Suprapubic skin (tissue), 4 donors: Measurements from ENCODE around the gene ATG16L2.
"Not testable (repeated sequence)": the region's sequence is repeated elsewhere in the genome, so short reads cannot be mapped to it uniquely, and the experiment has no call there.

Source experiments
- CTCF ChIP-seq, 2 donors: fragments of 200-600 bp in 1 of 2; fragments of 450-650 bp in 1 of 2; sonication (generic) in 1 of 2; IDR thresholded peaks; one replicate each; pipeline ENCODE4 v1.5.1; 2016 to 2019; ENCODE audit warnings: antibody characterized with exemption in 2 of 2, mild to moderate bottlenecking in 1 of 2, moderate library complexity in 1 of 2
- POLR2A ChIP-seq, 2 donors: fragments of 450-650 bp; IDR thresholded peaks; one replicate each; pipeline ENCODE4 v1.6.1; 2017; ENCODE audit warnings: antibody characterized with exemption in 2 of 2, mild to moderate bottlenecking in 2 of 2, moderate library complexity in 2 of 2
- POLR2AphosphoS5 ChIP-seq, 3 donors: sonication (generic); formaldehyde crosslinking; IDR thresholded peaks; one replicate each; pipeline ENCODE4 v1.6.1; 2017; ENCODE audit warnings: antibody characterized with exemption in 3 of 3

- TF ChIP-seq POLR2A, POLR2AphosphoS5, CTCF (IDR thresholded peaks at IDR 0.05): not testable (repeated sequence)
Observed at GRCh38 chr11:72858267-72858666, 44.1 kb downstream of the ATG16L2 start.
